Breast epithelium (tissue), 3 donors: ENCODE data around the gene F2R.

Source experiments
- CTCF ChIP-seq, 3 donors: fragments of 450-650 bp; IDR thresholded peaks; one replicate each; pipeline ENCODE4 v1.5.1; 2016 to 2017; ENCODE audit warnings: antibody characterized with exemption in 3 of 3, mild to moderate bottlenecking in 3 of 3, moderate library complexity in 3 of 3
- POLR2A ChIP-seq: fragments of 450-650 bp; IDR thresholded peaks from one replicate; pipeline ENCODE4 v1.6.1; 2016; ENCODE audit warnings: antibody characterized with exemption, mild to moderate bottlenecking, moderate library complexity

- TF ChIP-seq CTCF (IDR thresholded peaks at IDR 0.05) (no peak), POLR2A (no peak)
Observed at GRCh38 chr5:76757049-76757448, 41.1 kb downstream of the F2R start.
